Fibroblast of lung (primary cell): ENCODE measurements around the gene SPC24. TPM values are rescaled to one million over a fixed set of nuclear protein-coding genes. Genes with fewer than 3 reads are reported as not detected.
A peak's percentile ranks its signal among the peaks of the same experiment; 100 is the strongest.

Source experiments
- DNase-seq, 2 donors: peaks; one replicate each; pipeline versions ENCODE4 v3.0.0 to v3.0.0-alpha.2; 2010; ENCODE audit warnings: low read depth in 2 of 2
- H2AFZ ChIP-seq: 2 replicates; pipeline ENCODE4 v1.5.1; 2012; ENCODE audit warnings: low read length, control low read depth, inconsistent platforms
- H3K27ac ChIP-seq: 2 replicates; pipeline ENCODE4 v1.5.1; 2011; ENCODE audit warnings: low read length, control low read depth; ENCODE audit not compliant: insufficient read depth
- H3K27me3 ChIP-seq: 2 replicates; pipeline ENCODE4 v1.5.1; 2011; ENCODE audit warnings: mild to moderate bottlenecking, low read length; ENCODE audit not compliant: control insufficient read depth, insufficient read depth
- H3K36me3 ChIP-seq: 2 replicates; pipeline ENCODE4 v1.5.1; 2011; ENCODE audit warnings: low read length; ENCODE audit not compliant: control insufficient read depth, insufficient read depth
- H3K4me1 ChIP-seq: 2 replicates; pipeline ENCODE4 v1.5.1; 2011; ENCODE audit warnings: low read length; ENCODE audit not compliant: control insufficient read depth, insufficient read depth; ENCODE audit errors: extremely low read depth
- H3K4me2 ChIP-seq: 2 replicates; pipeline ENCODE4 v1.5.1; 2011; ENCODE audit warnings: low read length, control low read depth; ENCODE audit not compliant: insufficient read depth; ENCODE audit errors: extremely low read depth
- H3K4me3 ChIP-seq, 4 experiments: fragments of 200-600 bp in 1 of 4; sonication (generic) in 1 of 4; replicated peaks in 1 of 4; 2 replicates each; pipeline ENCODE4 v1.5.1; 2011 to 2016; ENCODE audit warnings: low read length in 4 of 4, low read depth in 3 of 4, mild to moderate bottlenecking in 3 of 4, control low read depth in 2 of 4, inconsistent platforms in 1 of 4, mixed read lengths in 1 of 4; ENCODE audit not compliant: insufficient read depth in 1 of 4; ENCODE audit errors: control extremely low read depth in 1 of 4
- H3K79me2 ChIP-seq: 2 replicates; pipeline ENCODE4 v1.5.1; 2012; ENCODE audit warnings: mild to moderate bottlenecking, low read length, inconsistent platforms; ENCODE audit not compliant: control insufficient read depth, insufficient read depth
- H3K9ac ChIP-seq: 2 replicates; pipeline ENCODE4 v1.5.1; 2011; ENCODE audit warnings: mild to moderate bottlenecking, low read length, control low read depth; ENCODE audit not compliant: insufficient read depth
- H3K9me3 ChIP-seq: 2 replicates; pipeline ENCODE4 v1.5.1; 2012; ENCODE audit warnings: low read depth, low read length; ENCODE audit not compliant: control insufficient read depth, insufficient read depth
- H4K20me1 ChIP-seq: 2 replicates; pipeline ENCODE4 v1.5.1; 2011; ENCODE audit warnings: low read length; ENCODE audit not compliant: control insufficient read depth, insufficient read depth; ENCODE audit errors: extremely low read depth
- CTCF ChIP-seq, 2 donors: IDR thresholded peaks in 1 of 2; conservative IDR thresholded peaks in 1 of 2; 1 replicate in 1 of 2; 2 replicates in 1 of 2; pipeline ENCODE4 v1.5.1; 2011 to 2012; ENCODE audit warnings: low read length in 2 of 2, control low read depth in 1 of 2, inconsistent platforms in 1 of 2, low read depth in 1 of 2, mild to moderate bottlenecking in 1 of 2
- EZH2 ChIP-seq: IDR thresholded peaks from 2 replicates; pipeline ENCODE4 v1.5.1; 2012; ENCODE audit warnings: low read length, control low read depth, mild to moderate bottlenecking; ENCODE audit errors: missing control alignments
- polyA plus RNA-seq, 2 donors: library from polyadenylated mRNA; depleted of rRNA in 1 of 2; stranded (reverse) in 1 of 2; unstranded in 1 of 2; fragments of >200 nt; gene quantifications; 2 replicates each; pipeline ENCODE4 v1.2.1, GENCODE V29; 2011 to 2012; ENCODE audit warnings: missing spikeins in 1 of 2
- total RNA-seq: library from RNA; depleted of rRNA; stranded (reverse); fragments of >200 nt; gene quantifications from 2 replicates; pipeline ENCODE4 v1.2.1, GENCODE V29; 2014

The SPC24 gene
- total and polyA plus RNA-seq, 2 donors (not counting 1 experiment from before 2014, with no cell fraction given), result 8.1 to 32.0 TPM

- Histone ChIP-seq H3K4me2 (peak overlapping the region; percentile 59), H3K27ac (peak overlapping the region; percentile 85), H3K9ac (peak overlapping the region; percentile 53), H3K36me3 (no peaks in the 10 kb centered on the region), H2AFZ (peak overlapping the region; percentile 23), H3K27me3 (no peaks in the 10 kb centered on the region), H3K4me1 (peaks cover 24% of the 10 kb centered on the region), H3K4me3 (no peak overlapping the region), H3K79me2 (no peaks in the 10 kb centered on the region), H3K9me3 (no peaks in the 10 kb centered on the region), H4K20me1 (no peaks in the 10 kb centered on the region)
- no peak for TF ChIP-seq EZH2
- TF ChIP-seq CTCF (conservative IDR thresholded peaks at IDR 0.05 in 1 of 2, IDR thresholded peaks at IDR 0.05 in 1 of 2; ENCODE audit: low read depth in 1 of 2, low read length in 2 of 2), result peak; percentile 79 to 87
- DNase-seq, result peak; percentile 77 to 97
These were observed 47.9 kb upstream of the SPC24 start for GRCh38 chr19:11203194-11204075.

GRCh38 chr19:11202488-11203193 is 47.1 kb upstream of the SPC24 start:
- Histone ChIP-seq H3K4me3 (no peak overlapping the region), H3K9me3 (no peaks in the 10 kb centered on the region), H3K79me2 (no peaks in the 10 kb centered on the region), H3K36me3 (no peaks in the 10 kb centered on the region), H3K4me2 (peak overlapping the region; percentile 59), H4K20me1 (no peaks in the 10 kb centered on the region), H3K27me3 (no peaks in the 10 kb centered on the region), H3K9ac (peak overlapping the region; percentile 53), H3K27ac (peak overlapping the region; percentile 85), H3K4me1 (peaks cover 24% of the 10 kb centered on the region), H2AFZ (no peak overlapping the region)
- DNase-seq, result no peak
- no peak for TF ChIP-seq CTCF (conservative IDR thresholded peaks at IDR 0.05 in 1 of 2, IDR thresholded peaks at IDR 0.05 in 1 of 2; ENCODE audit: low read depth in 1 of 2, low read length in 2 of 2)
- no peak for TF ChIP-seq EZH2

GRCh38 chr19:11201791-11202190 is 46.2 kb upstream of the SPC24 start:
- DNase-seq, result no peak
- Histone ChIP-seq H3K4me3 (no peak overlapping the region), H3K79me2 (peaks cover 5% of the 10 kb centered on the region), H2AFZ (no peak overlapping the region), H3K27ac (no peak overlapping the region), H3K4me1 (peaks cover 24% of the 10 kb centered on the region), H3K4me2 (no peak overlapping the region), H3K27me3 (no peaks in the 10 kb centered on the region), H3K36me3 (no peaks in the 10 kb centered on the region), H4K20me1 (no peaks in the 10 kb centered on the region), H3K9me3 (no peaks in the 10 kb centered on the region), H3K9ac (no peak overlapping the region)
- TF ChIP-seq EZH2, result no peak
